H1 (cell line): ENCODE results near the gene CXXC5. TPM values are rescaled to one million over a fixed set of nuclear protein-coding genes. Genes with fewer than 3 reads are reported as not detected.
A peak's percentile ranks its signal among the peaks of the same experiment; 100 is the strongest.

Experiments
- CTCF ChIA-PET: fragments of 300-600 bp; sonication (Branson Sonifier 250); formaldehyde crosslinking; loops from one replicate; lab custom pipeline; 2021; ENCODE audit not compliant: partially characterized antibody; lab: Charles Lee
- POLR2A ChIA-PET: fragments of 300-600 bp; sonication (Branson Sonifier 250); formaldehyde crosslinking; loops from one replicate; lab custom pipeline; 2021; ENCODE audit warnings: inconsistent platforms; ENCODE audit not compliant: partially characterized antibody; lab: Charles Lee
- DNase-seq, 2 experiments: peaks; one replicate each; pipeline versions ENCODE4 v3.0.0 to v3.0.0-alpha.2; 2010 to 2022; ENCODE audit warnings: low spot score in 2 of 2, low read depth in 1 of 2, mixed read lengths in 1 of 2
- FAIRE-seq: peaks from 2 replicates; lab custom pipeline; 2011; peaks lifted over from hg19 to GRCh38; lab: Jason Lieb, UNC
- H2AFZ ChIP-seq: 2 replicates; pipeline ENCODE4 v1.8.1; 2012; ENCODE audit warnings: low read length, inconsistent platforms
- H2AK5ac ChIP-seq: 2 replicates; pipeline ENCODE4 v1.6.1; 2013; ENCODE audit warnings: low read depth, low read length
- H2BK120ac ChIP-seq: replicated peaks from 2 replicates; pipeline ENCODE3; 2013; ENCODE audit warnings: low read depth, low read length, inconsistent platforms
- H2BK12ac ChIP-seq: 2 replicates; pipeline ENCODE4 v1.6.1; 2013; ENCODE audit warnings: low read depth, low read length
- H2BK15ac ChIP-seq: 2 replicates; pipeline ENCODE4 v1.6.1; 2013; ENCODE audit warnings: low read length
- H2BK20ac ChIP-seq: 2 replicates; pipeline ENCODE4 v1.6.1; 2013; ENCODE audit warnings: low read length
- H2BK5ac ChIP-seq: 2 replicates; pipeline ENCODE4 v1.6.1; 2013; ENCODE audit warnings: low read depth, low read length
- H3K14ac ChIP-seq: 2 replicates; pipeline ENCODE4 v1.6.1; 2013; ENCODE audit warnings: inconsistent platforms; ENCODE audit not compliant: insufficient read length
- H3K18ac ChIP-seq: 2 replicates; pipeline ENCODE4 v1.6.1; 2013; ENCODE audit warnings: low read length; ENCODE audit errors: extremely low read depth
- H3K23ac ChIP-seq: 2 replicates; pipeline ENCODE4 v1.6.1; 2013; ENCODE audit warnings: inconsistent platforms; ENCODE audit not compliant: insufficient read length
- H3K23me2 ChIP-seq: 2 replicates; pipeline ENCODE4 v1.6.1; 2013; ENCODE audit warnings: low read depth, low read length
- H3K27ac ChIP-seq: 2 replicates; pipeline ENCODE4 v1.6.1; 2011; ENCODE audit warnings: low read depth, low read length, inconsistent platforms
- H3K27me3 ChIP-seq, 4 experiments: replicated peaks in 1 of 4; 1 replicate in 1 of 4; 2 replicates in 3 of 4; pipeline versions ENCODE4 v1.6.1 to v1.8.1; 2011 to 2013; ENCODE audit warnings: low read length in 3 of 4, mild to moderate bottlenecking in 3 of 4, inconsistent platforms in 2 of 4, mixed read lengths in 2 of 4, moderate library complexity in 1 of 4; ENCODE audit not compliant: control insufficient read depth in 3 of 4, insufficient read depth in 3 of 4; ENCODE audit errors: extremely low read depth in 1 of 4
- H3K36me3 ChIP-seq, 4 experiments: 2 replicates each; pipeline versions ENCODE4 v1.6.1 to v1.8.1; 2011 to 2013; ENCODE audit warnings: mild to moderate bottlenecking in 4 of 4, low read length in 3 of 4, moderate library complexity in 2 of 4, control low read depth in 1 of 4, inconsistent platforms in 1 of 4; ENCODE audit not compliant: insufficient read depth in 4 of 4, control insufficient read depth in 2 of 4
- H3K4ac ChIP-seq: replicated peaks from 2 replicates; pipeline ENCODE3; 2013; ENCODE audit warnings: low read length, low read depth, mixed read lengths, inconsistent platforms; ENCODE audit not compliant: insufficient read length
- H3K4me1 ChIP-seq, 4 experiments: replicated peaks in 1 of 4; 1 replicate in 1 of 4; 2 replicates in 3 of 4; pipeline versions ENCODE4 v1.6.1 to v1.8.1; 2011 to 2013; ENCODE audit warnings: low read length in 3 of 4, inconsistent platforms in 2 of 4, mixed read lengths in 1 of 4; ENCODE audit not compliant: insufficient read depth in 4 of 4, control insufficient read depth in 3 of 4
- H3K4me2 ChIP-seq, 2 experiments: 2 replicates each; pipeline versions ENCODE4 v1.6.1 to v1.8.1; 2011 to 2013; ENCODE audit warnings: low read depth in 2 of 2, low read length in 2 of 2, control low read depth in 1 of 2, inconsistent platforms in 1 of 2, mild to moderate bottlenecking in 1 of 2; ENCODE audit not compliant: insufficient read depth in 1 of 2
- H3K4me3 ChIP-seq, 4 experiments: fragments of 200-600, 300-600 bp in 1 of 4; sonication (generic), shearing (Covaris generic), sonication (Bioruptor Twin) in 1 of 4; 2 replicates each; pipeline versions ENCODE4 v1.5.1 to v1.8.1; 2011 to 2016; ENCODE audit warnings: low read length in 4 of 4, low read depth in 3 of 4, control low read depth in 2 of 4, inconsistent platforms in 2 of 4, mild to moderate bottlenecking in 2 of 4, mixed read lengths in 1 of 4, moderate library complexity in 1 of 4; ENCODE audit not compliant: insufficient read depth in 2 of 4; ENCODE audit errors: extremely low read depth in 1 of 4
- H3K56ac ChIP-seq: replicated peaks from 2 replicates; pipeline ENCODE3; 2013; ENCODE audit warnings: low read depth, mild to moderate bottlenecking, mixed read lengths, low read length, inconsistent platforms; ENCODE audit not compliant: insufficient read length
- H3K79me1 ChIP-seq: 2 replicates; pipeline ENCODE4 v1.6.1; 2013; ENCODE audit warnings: low read depth, low read length, control low read depth
- H3K79me2 ChIP-seq, 2 experiments: 2 replicates each; pipeline versions ENCODE4 v1.6.1 to v1.8.1; 2012 to 2013; ENCODE audit warnings: low read length in 2 of 2, mild to moderate bottlenecking in 2 of 2, inconsistent platforms in 1 of 2; ENCODE audit not compliant: insufficient read depth in 2 of 2, control insufficient read depth in 1 of 2
- H3K9ac ChIP-seq, 4 experiments: replicated peaks in 1 of 4; 1 replicate in 1 of 4; 2 replicates in 3 of 4; pipeline versions ENCODE4 v1.6.1 to v1.8.1; 2011 to 2013; ENCODE audit warnings: low read depth in 3 of 4, low read length in 3 of 4, control low read depth in 2 of 4, mild to moderate bottlenecking in 2 of 4, moderate library complexity in 2 of 4, inconsistent platforms in 1 of 4; ENCODE audit errors: extremely low read depth in 1 of 4
- H3K9me3 ChIP-seq, 2 experiments: 2 replicates each; pipeline versions ENCODE4 v1.6.1 to v1.8.1; 2012 to 2013; ENCODE audit warnings: mild to moderate bottlenecking in 2 of 2, moderate library complexity in 2 of 2, control low read depth in 1 of 2, inconsistent platforms in 1 of 2, low read depth in 1 of 2, low read length in 1 of 2, mixed read lengths in 1 of 2; ENCODE audit not compliant: insufficient read depth in 2 of 2
- H4K20me1 ChIP-seq, 2 experiments: replicated peaks in 1 of 2; 2 replicates each; pipeline versions ENCODE3 to v1.8.1; 2011 to 2013; ENCODE audit warnings: inconsistent platforms in 2 of 2, low read length in 2 of 2, mild to moderate bottlenecking in 1 of 2; ENCODE audit not compliant: insufficient read depth in 2 of 2, control insufficient read depth in 1 of 2
- H4K5ac ChIP-seq: 2 replicates; pipeline ENCODE4 v1.6.1; 2013; ENCODE audit warnings: low read length, low read depth, mixed read lengths, inconsistent platforms; ENCODE audit not compliant: insufficient read length
- H4K8ac ChIP-seq: 2 replicates; pipeline ENCODE4 v1.8.0; 2013; ENCODE audit warnings: mild to moderate bottlenecking, moderate library complexity, low read length, inconsistent platforms; ENCODE audit not compliant: insufficient read depth; ENCODE audit errors: extremely low read depth
- H4K91ac ChIP-seq: replicated peaks from 2 replicates; pipeline ENCODE3; 2013; ENCODE audit warnings: low read length, mixed read lengths, inconsistent platforms; ENCODE audit not compliant: insufficient read length
- BCL11A ChIP-seq, 2 experiments: IDR thresholded peaks; one replicate each; pipeline ENCODE4 v1.6.1; 2011; ENCODE audit warnings: low read depth in 2 of 2, low read length in 2 of 2, mild to moderate bottlenecking in 2 of 2
- BRCA1 ChIP-seq: IDR thresholded peaks from 2 replicates; pipeline ENCODE4 v1.6.1; 2012; ENCODE audit warnings: low read depth, low read length, improper control_type of control experiment
- EGR1 ChIP-seq: IDR thresholded peaks from 2 replicates; pipeline ENCODE4 v1.6.1; 2011; ENCODE audit warnings: low read depth, low read length, borderline replicate concordance
- JUN ChIP-seq: IDR thresholded peaks from 2 replicates; pipeline ENCODE4 v1.6.1; 2011; ENCODE audit warnings: low read depth, mild to moderate bottlenecking, improper control_type of control experiment, low read length
- JUND ChIP-seq: IDR thresholded peaks from 2 replicates; pipeline ENCODE4 v1.6.1; 2011; ENCODE audit warnings: mild to moderate bottlenecking, improper control_type of control experiment, low read length
- POLR2AphosphoS5 ChIP-seq: IDR thresholded peaks from 2 replicates; pipeline ENCODE4 v1.6.1; 2011; ENCODE audit warnings: low read depth, low read length
- SIRT6 ChIP-seq: IDR thresholded peaks from one replicate; pipeline ENCODE4 v1.7.1; 2012; ENCODE audit warnings: low read length, inconsistent platforms
- SIX5 ChIP-seq: IDR thresholded peaks from 2 replicates; pipeline ENCODE4 v1.6.1; 2011; ENCODE audit warnings: mild to moderate bottlenecking, low read depth, low read length
- TCF12 ChIP-seq: IDR thresholded peaks from 2 replicates; pipeline ENCODE4 v1.6.1; 2011; ENCODE audit warnings: low read depth, mild to moderate bottlenecking, low read length
- USF2 ChIP-seq: IDR thresholded peaks from 2 replicates; pipeline ENCODE4 v1.6.1; 2011; ENCODE audit warnings: low read length, improper control_type of control experiment
- WGBS, 2 experiments: shearing (Covaris generic) in 1 of 2; methylation state at CpG; one replicate each; pipeline versions ENCODE4 v1.1.6 to v1.1.7; 2013 to 2015; ENCODE audit warnings: low lambda C conversion rate in 2 of 2, mixed read lengths in 2 of 2, inconsistent platforms in 1 of 2, low coverage in 1 of 2, missing lambda C conversion rate in 1 of 2; ENCODE audit not compliant: insufficient replicate concordance in 2 of 2, insufficient coverage in 1 of 2, insufficient read length in 1 of 2; ENCODE audit errors: extremely low coverage in 1 of 2, missing lambda C conversion rate in 1 of 2; 5-methylcytosine and 5-hydroxymethylcytosine counted together
- polyA plus RNA-seq, 7 experiments: library from polyadenylated mRNA; depleted of rRNA in 3 of 7; stranded (reverse) in 5 of 7; unstranded in 2 of 7; fragments of >200 nt in 5 of 7; fragments of 200-250 nt in 2 of 7; gene quantifications; 1 replicate in 5 of 7; 2 replicates in 1 of 7; 4 replicates in 1 of 7; pipeline versions ENCODE4 v1.2.1 to v1.2.3, GENCODE V29; 2011 to 2013; ENCODE audit warnings: missing spikeins in 2 of 7, mixed read lengths in 2 of 7
- total RNA-seq: library from RNA; stranded (reverse); fragmentation: NEBNext Ultra II Directional; extraction: Animal tissue kit (Norgen Biotek cat#: 25700); gene quantifications from 2 replicates; pipeline ENCODE4 v1.2.1, GENCODE V29; 2021

The CXXC5 gene
- total and polyA plus RNA-seq, 2 of the 8 experiments (the other 6 are each of a cell fraction or from before 2014, with no cell fraction given), result 61.4 to 74.0 TPM

- H3K23me2 ChIP-seq, result peaks cover 20% of the 10 kb centered on the region
- no peak overlapping the region for H2AFZ ChIP-seq
- H2BK5ac ChIP-seq, result peak overlapping the region; percentile 28; the same call in 1 of the 2 replicates
- H3K4me3 ChIP-seq, result peak overlapping the region; percentile 26 to 79 (median 41); a peak in 7 of 8 replicates
- ChIA-PET CTCF (interaction anchor here (0.9 to 8.4 kb wide), 27 partner anchors 8 to 287 kb away, joined by 3 to 141 read pairs (median 7); no protein-coding TSS in a partner anchor), POLR2A (interaction anchor here (0.8 to 7.7 kb wide), 21 partner anchors 11 to 271 kb away, joined by 3 to 136 read pairs (median 9); partner anchors contain the start of genes CXXC5 and DNAJC18)
- no peaks in the 10 kb centered on the region for H3K36me3 ChIP-seq
- H3K23ac ChIP-seq, result no peak overlapping the region
- H4K8ac ChIP-seq, result no peak overlapping the region; the same call in none of the 2 replicates
- H3K4me1 ChIP-seq, result peaks cover 13 to 40% (median 29%) of the 10 kb centered on the region in 4 experiments
- H3K4me2 ChIP-seq, result peak overlapping the region; percentile 83 to 98
- no peaks in the 10 kb centered on the region; a peak in 1 of 4 replicates for H3K79me2 ChIP-seq
- H4K20me1 ChIP-seq, result no peaks in the 10 kb centered on the region
- FAIRE-seq (no peak), DNase-seq (peak in 1 of 2 experiments; percentile 90)
- H4K91ac ChIP-seq, result peak overlapping the region; percentile 97
- no peaks in the 10 kb centered on the region for H3K9me3 ChIP-seq
- H2BK20ac ChIP-seq, result no peak overlapping the region
- peak overlapping the region; percentile 22 for H4K5ac ChIP-seq
- WGBS, 2 experiments, result 1% methylated on average over 20 of the region's 56 CpGs; no CpG with 5 or more reads in 1 of the 2 experiments
- H3K9ac ChIP-seq, result peak overlapping the region in 1 of 4 experiments; percentile 20; a peak in 1 of 7 replicates
- 0 out of 2 replicates have a peak overlapping the region, but pooled peaks have one; percentile 100 for H2BK15ac ChIP-seq
- no peak overlapping the region for H3K4ac ChIP-seq
- peak overlapping the region; percentile 41 for H3K27ac ChIP-seq
- H3K79me1 ChIP-seq, result no peaks in the 10 kb centered on the region
- H2BK120ac ChIP-seq, result peak overlapping the region; percentile 91
- H2BK12ac ChIP-seq, result peak overlapping the region; percentile 100
- H3K18ac ChIP-seq, result peak overlapping the region; percentile 100
- H2AK5ac ChIP-seq, result peak overlapping the region; percentile 82; the same call in 1 of the 2 replicates
- H3K56ac ChIP-seq, result peak overlapping the region; percentile 75
- H3K27me3 ChIP-seq, result peaks cover 0 to 11% (median 9%) of the 10 kb centered on the region in 4 experiments; a peak in 4 of 7 replicates
- no peak overlapping the region for H3K14ac ChIP-seq
- TF ChIP-seq USF2, result peak; percentile 43; the same call in 1 of the 2 replicates
- no peak for TF ChIP-seq BRCA1
- TF ChIP-seq JUN, result no peak
- TF ChIP-seq BCL11A (IDR thresholded peaks at IDR 0.05; ENCODE audit: low read depth in 2 of 2, low read length in 2 of 2), result no peak
- TF ChIP-seq SIRT6, result no peak
- 0 out of 2 replicates have a peak, but pooled peaks have one; percentile 21 for TF ChIP-seq POLR2AphosphoS5
- TF ChIP-seq TCF12, result no peak
- no peak for TF ChIP-seq JUND
- TF ChIP-seq SIX5, result no peak
- TF ChIP-seq EGR1, result peak; percentile 69; the same call in 1 of the 2 replicates
Measured at GRCh38 chr5:139709582-139710318, 61.6 kb downstream of the CXXC5 start.
